ENCODE data around the gene ONECUT3. TPM values are rescaled to one million over a fixed set of nuclear protein-coding genes. Genes with fewer than 3 reads are reported as not detected.
A peak's percentile ranks its signal among the peaks of the same experiment; 100 is the strongest.

Gene ONECUT3
- polyA plus RNA-seq, 1 donor = 1.6 TPM

DNA sequence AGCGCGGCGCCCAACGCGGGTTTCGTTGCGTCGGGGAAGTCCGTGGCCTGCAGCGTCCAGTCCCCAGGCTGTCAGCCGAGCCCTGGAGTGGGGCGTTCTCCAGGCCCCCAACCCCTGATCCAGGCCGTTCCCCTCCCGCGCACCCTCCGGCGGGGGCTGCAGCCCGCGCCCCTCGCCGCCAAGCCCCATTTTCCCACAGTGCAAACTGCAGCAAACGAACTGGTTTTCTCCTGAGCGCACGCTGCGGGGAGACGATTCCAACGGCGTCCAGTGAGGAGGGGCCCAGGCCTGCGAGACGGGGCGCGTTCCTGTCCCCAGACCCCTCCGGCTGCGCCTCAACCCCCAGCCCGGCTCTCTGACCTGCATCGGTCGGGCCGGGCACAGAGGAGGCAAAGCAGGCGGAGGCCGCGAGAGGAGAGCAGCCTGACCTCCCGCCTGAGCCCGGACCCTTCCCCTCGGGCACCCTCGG lies 4.4 kb upstream of the ONECUT3 start:
- peaks cover 20% of the 10 kb centered on the region for H3K9me3 ChIP-seq (ENCODE audit: control insufficient read depth, low read depth, low read length)
- H3K27me3 ChIP-seq (ENCODE audit: control insufficient read depth, insufficient read depth, low read length) = peaks cover 86% of the 10 kb centered on the region
- no peak overlapping the region for H3K27ac ChIP-seq (ENCODE audit: low read length)
- H3K4me3 ChIP-seq (ENCODE audit: low read length) = no peak overlapping the region
- DNase-seq = no peak
- no peaks in the 10 kb centered on the region for H3K4me1 ChIP-seq (ENCODE audit: control insufficient read depth, insufficient read depth, low read length)
- no peaks in the 10 kb centered on the region for H3K36me3 ChIP-seq (ENCODE audit: control insufficient read depth, insufficient read depth, low read length)
- WGBS (ENCODE audit: insufficient coverage, low lambda C conversion rate) = no CpG with 5 or more reads among the region's 45 CpGs

DNA sequence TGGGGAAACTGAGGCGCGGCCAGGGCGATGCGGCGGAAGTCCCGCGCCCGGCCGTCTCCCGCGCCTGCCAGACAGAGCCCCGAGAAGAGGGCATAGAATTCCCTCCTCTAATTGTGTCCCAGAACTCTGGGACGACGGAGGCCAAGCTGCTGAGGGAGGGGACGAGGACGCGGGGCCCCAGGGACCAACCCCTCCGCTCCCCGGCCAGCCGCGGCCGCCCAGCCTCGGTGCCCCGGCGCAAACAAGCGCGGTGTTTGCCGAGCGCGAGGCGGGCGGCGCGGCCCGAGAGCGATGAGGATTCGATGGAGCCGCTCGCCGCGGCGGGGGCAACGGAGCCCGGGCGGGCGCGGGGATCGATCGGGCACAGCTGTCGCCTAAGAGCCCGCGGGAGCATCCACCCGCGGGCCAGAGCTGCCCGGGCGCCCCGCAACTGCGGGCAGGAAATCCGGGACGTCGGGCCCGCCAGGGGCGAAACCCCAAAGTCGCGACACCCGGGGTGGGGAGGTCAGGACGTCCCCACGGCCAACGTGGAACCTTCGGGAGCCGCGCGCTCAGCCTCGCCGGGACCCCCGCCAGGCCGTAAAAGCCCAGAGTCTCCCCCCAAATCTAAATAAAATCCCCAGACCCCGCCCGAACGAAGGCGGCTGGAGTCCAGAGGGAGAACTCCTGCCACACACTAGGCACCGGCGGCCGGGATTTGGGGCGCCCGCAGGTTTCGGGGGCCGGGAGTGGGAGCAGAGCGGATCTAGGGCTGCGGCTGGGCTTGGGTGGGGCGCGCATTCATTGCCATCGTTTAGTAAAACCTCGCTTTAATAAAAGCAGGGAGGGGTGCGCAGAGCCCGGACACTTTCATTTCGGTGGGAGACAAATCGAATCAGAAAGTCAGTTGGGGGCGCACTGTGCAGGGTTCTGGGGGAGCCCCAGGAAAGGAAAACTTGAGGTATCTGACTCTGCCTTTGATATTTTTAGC lies 3.6 kb upstream of the ONECUT3 start:
- peaks cover 20% of the 10 kb centered on the region for H3K9me3 ChIP-seq (ENCODE audit: control insufficient read depth, low read depth, low read length)
- H3K36me3 ChIP-seq (ENCODE audit: control insufficient read depth, insufficient read depth, low read length) = no peaks in the 10 kb centered on the region
- H3K4me1 ChIP-seq (ENCODE audit: control insufficient read depth, insufficient read depth, low read length) = no peaks in the 10 kb centered on the region
- DNase-seq = no peak
- no peak overlapping the region for H3K4me3 ChIP-seq (ENCODE audit: low read length)
- peaks cover 83% of the 10 kb centered on the region for H3K27me3 ChIP-seq (ENCODE audit: control insufficient read depth, insufficient read depth, low read length)
- no peak overlapping the region for H3K27ac ChIP-seq (ENCODE audit: low read length)
- WGBS (ENCODE audit: insufficient coverage, low lambda C conversion rate) = no CpG with 5 or more reads among the region's 99 CpGs

DNA sequence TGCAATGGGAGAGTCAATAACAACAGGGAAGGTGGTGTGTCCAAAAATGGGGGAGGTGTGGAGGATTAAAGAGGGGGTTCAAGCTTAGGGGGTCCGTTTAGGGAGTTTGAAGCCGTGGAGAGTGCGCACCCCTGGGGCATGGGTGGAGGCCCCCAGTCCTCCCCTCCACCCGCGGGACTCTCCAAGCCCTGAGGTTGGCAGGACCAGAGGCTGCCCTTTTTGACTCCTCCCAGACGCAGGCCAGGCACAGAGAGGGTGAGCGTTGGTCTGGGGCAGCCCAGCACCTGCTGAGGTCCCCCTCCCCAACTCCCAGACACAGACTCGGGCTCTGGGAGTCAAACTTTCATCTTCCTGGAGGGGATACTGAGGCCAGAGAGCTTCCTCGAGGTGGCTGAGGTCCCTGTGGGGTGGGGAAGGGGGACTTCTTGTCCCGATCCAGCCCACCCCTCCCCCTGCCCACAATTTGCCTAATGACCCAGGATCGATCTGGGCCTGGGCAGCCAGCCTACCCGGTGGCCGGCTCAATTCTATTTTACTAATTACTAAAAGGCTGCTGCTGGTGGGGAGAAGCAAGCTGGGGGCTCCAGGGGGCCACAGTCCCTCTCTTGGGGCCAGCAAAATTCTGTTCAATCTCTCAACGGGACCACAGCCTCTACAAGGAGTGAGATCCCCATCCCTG lies 2.8 kb upstream of the ONECUT3 start:
- Histone ChIP-seq H3K4me3 (ENCODE audit: low read length) (no peak overlapping the region), H3K27me3 (ENCODE audit: control insufficient read depth, insufficient read depth, low read length) (peaks cover 82% of the 10 kb centered on the region), H3K4me1 (ENCODE audit: control insufficient read depth, insufficient read depth, low read length) (no peaks in the 10 kb centered on the region), H3K27ac (ENCODE audit: low read length) (no peak overlapping the region), H3K9me3 (ENCODE audit: control insufficient read depth, low read depth, low read length) (peaks cover 20% of the 10 kb centered on the region), H3K36me3 (ENCODE audit: control insufficient read depth, insufficient read depth, low read length) (no peaks in the 10 kb centered on the region)
- WGBS (ENCODE audit: insufficient coverage, low lambda C conversion rate) = no CpG with 5 or more reads among the region's 14 CpGs
- DNase-seq = no peak

DNA sequence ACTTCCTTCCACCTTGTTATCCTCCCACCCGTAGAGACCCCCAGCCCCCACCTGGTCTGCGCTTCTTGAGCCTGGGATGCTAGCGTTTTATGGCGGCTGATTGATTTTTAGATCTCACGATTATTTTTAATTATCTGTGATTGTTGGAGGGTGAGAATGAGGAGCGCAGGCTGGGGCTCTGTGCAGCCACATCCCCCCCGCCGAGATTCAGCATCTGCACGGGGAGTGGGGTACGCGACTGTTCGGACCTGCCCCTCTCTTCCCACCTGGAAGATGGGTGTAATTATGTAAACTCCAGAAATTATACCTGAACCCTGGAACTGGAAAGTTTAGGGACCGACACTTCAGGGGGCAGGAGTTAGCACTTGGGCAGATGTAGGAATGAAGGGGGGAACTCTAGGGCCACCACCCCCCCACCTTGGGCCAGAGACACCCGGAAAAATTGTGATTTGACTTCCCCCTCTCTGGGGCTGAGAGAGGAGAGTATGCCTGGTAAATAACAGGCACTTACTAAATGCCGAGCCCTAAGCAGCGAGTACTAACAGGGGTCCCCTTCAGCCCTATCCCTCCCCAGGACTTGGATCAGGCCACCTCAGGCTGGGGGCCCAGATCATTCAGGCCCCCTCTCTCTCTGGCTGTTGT lies 1.8 kb upstream of the ONECUT3 start:
- Histone ChIP-seq H3K9me3 (ENCODE audit: control insufficient read depth, low read depth, low read length) (peaks cover 26% of the 10 kb centered on the region), H3K27me3 (ENCODE audit: control insufficient read depth, insufficient read depth, low read length) (peaks cover 86% of the 10 kb centered on the region), H3K4me3 (ENCODE audit: low read length) (no peak overlapping the region), H3K4me1 (ENCODE audit: control insufficient read depth, insufficient read depth, low read length) (no peaks in the 10 kb centered on the region), H3K36me3 (ENCODE audit: control insufficient read depth, insufficient read depth, low read length) (no peaks in the 10 kb centered on the region), H3K27ac (ENCODE audit: low read length) (no peak overlapping the region)
- WGBS (ENCODE audit: insufficient coverage, low lambda C conversion rate) = 0% methylated on average over 1 of the region's 16 CpGs
- no peak for DNase-seq

DNA sequence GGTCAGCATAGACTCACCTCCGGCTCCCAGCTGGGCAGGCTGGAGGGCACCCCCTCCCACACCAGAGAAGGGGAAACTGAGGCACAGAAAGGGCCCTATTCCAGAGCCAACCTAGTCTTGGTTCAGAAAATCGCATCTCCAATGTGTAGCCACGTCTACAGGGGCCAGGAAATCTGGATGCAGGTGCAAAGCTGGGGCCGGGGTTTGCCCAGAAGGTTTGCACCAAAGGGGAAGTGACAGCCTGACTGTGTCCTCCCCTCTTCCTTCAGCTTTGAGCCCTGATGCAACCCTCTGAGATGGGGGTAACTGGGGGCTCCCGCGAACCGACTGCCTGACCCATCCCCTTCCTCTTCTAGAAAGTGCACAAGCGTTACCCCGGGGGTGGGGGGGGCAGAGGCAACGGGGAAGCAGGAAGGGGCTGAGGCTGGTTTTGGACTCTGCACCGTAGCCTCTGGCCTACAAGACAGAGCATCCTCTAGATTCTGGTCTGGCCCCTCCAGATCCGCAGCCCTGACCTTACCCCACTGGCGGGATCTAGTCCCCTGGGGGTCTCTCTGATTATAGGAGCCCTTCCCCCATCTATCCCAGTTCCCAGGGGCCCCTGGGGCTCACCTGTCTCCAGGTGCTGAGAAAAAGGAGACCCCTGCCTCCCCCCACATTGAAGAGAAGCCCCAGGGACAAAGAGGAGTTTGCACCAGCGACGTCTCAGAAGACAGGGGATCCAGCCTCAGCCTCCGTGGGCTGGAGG lies 1.1 kb upstream of the ONECUT3 start:
- Histone ChIP-seq H3K27ac (ENCODE audit: low read length) (no peak overlapping the region), H3K4me1 (ENCODE audit: control insufficient read depth, insufficient read depth, low read length) (no peaks in the 10 kb centered on the region), H3K4me3 (ENCODE audit: low read length) (no peak overlapping the region), H3K36me3 (ENCODE audit: control insufficient read depth, insufficient read depth, low read length) (no peaks in the 10 kb centered on the region), H3K9me3 (ENCODE audit: control insufficient read depth, low read depth, low read length) (peaks cover 24% of the 10 kb centered on the region), H3K27me3 (ENCODE audit: control insufficient read depth, insufficient read depth, low read length) (peaks cover 86% of the 10 kb centered on the region)
- no CpG with 5 or more reads among the region's 16 CpGs for WGBS (ENCODE audit: insufficient coverage, low lambda C conversion rate)
- no peak for DNase-seq

DNA sequence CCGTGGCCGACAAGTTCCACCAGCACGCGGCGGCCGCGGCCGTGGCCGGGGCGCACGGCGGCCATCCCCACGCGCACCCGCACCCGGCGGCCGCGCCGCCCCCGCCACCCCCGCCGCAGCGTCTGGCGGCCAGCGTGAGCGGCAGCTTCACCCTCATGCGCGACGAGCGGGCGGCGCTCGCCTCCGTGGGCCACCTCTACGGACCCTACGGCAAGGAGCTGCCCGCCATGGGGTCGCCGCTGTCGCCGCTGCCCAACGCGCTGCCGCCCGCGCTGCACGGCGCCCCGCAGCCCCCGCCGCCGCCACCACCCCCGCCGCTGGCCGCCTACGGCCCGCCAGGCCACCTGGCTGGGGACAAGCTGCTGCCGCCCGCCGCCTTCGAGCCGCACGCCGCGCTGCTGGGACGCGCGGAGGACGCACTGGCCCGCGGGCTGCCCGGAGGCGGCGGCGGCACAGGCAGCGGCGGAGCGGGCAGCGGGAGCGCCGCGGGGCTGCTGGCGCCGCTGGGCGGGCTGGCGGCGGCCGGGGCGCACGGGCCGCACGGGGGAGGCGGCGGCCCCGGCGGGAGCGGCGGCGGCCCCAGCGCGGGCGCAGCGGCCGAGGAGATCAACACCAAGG lies 821 bp downstream of the ONECUT3 start:
- no CpG with 5 or more reads among the region's 105 CpGs for WGBS (ENCODE audit: insufficient coverage, low lambda C conversion rate)
- Histone ChIP-seq H3K27me3 (ENCODE audit: control insufficient read depth, insufficient read depth, low read length) (peaks cover 85% of the 10 kb centered on the region), H3K36me3 (ENCODE audit: control insufficient read depth, insufficient read depth, low read length) (no peaks in the 10 kb centered on the region), H3K4me1 (ENCODE audit: control insufficient read depth, insufficient read depth, low read length) (no peaks in the 10 kb centered on the region), H3K9me3 (ENCODE audit: control insufficient read depth, low read depth, low read length) (peaks cover 12% of the 10 kb centered on the region), H3K27ac (ENCODE audit: low read length) (no peak overlapping the region), H3K4me3 (ENCODE audit: low read length) (no peak overlapping the region)
- no peak for DNase-seq

DNA sequence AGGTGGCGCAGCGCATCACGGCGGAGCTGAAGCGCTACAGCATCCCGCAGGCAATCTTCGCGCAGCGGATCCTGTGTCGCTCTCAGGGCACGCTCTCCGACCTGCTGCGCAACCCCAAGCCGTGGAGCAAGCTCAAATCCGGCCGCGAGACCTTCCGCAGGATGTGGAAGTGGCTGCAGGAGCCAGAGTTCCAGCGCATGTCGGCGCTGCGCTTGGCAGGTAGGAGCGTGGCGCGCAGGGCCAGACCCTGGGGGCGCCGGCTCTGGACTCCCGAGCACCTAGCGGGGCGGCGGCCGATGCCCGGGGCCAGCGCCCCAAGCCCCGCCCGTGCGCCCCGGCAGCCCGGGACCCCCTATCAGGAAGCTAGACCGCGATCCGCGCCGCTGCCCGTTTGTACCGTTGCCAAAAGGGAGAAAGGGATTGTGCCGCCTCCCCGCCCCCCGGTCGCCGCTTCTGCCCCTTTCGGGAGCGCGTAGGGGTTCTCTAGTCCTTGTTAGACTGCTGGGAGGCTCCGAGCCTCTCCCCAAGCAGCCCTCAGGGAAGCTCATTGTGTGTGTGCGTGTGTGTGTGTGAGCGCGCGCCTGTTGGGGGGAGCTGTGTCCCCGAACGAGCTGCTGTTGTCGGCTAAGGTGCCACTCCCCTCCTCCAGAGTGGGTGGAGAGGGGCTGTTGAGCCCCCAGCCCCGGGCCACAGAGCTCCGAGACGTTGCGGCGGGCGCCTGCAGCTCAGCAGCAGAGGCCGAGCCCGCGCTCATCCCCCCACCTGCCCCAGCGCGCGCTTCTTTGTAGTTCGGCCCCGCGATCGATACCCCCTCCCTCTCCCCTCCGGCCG lies 1.5 kb downstream of the ONECUT3 start:
- no peak overlapping the region for H3K4me3 ChIP-seq (ENCODE audit: low read length)
- H3K27me3 ChIP-seq (ENCODE audit: control insufficient read depth, insufficient read depth, low read length) = peaks cover 85% of the 10 kb centered on the region
- no CpG with 5 or more reads among the region's 80 CpGs for WGBS (ENCODE audit: insufficient coverage, low lambda C conversion rate)
- no peaks in the 10 kb centered on the region for H3K36me3 ChIP-seq (ENCODE audit: control insufficient read depth, insufficient read depth, low read length)
- H3K27ac ChIP-seq (ENCODE audit: low read length) = no peak overlapping the region
- peak in 1 of 2 donors; percentile 11 for DNase-seq
- H3K4me1 ChIP-seq (ENCODE audit: control insufficient read depth, insufficient read depth, low read length) = no peaks in the 10 kb centered on the region
- H3K9me3 ChIP-seq (ENCODE audit: control insufficient read depth, low read depth, low read length) = peaks cover 8% of the 10 kb centered on the region

DNA sequence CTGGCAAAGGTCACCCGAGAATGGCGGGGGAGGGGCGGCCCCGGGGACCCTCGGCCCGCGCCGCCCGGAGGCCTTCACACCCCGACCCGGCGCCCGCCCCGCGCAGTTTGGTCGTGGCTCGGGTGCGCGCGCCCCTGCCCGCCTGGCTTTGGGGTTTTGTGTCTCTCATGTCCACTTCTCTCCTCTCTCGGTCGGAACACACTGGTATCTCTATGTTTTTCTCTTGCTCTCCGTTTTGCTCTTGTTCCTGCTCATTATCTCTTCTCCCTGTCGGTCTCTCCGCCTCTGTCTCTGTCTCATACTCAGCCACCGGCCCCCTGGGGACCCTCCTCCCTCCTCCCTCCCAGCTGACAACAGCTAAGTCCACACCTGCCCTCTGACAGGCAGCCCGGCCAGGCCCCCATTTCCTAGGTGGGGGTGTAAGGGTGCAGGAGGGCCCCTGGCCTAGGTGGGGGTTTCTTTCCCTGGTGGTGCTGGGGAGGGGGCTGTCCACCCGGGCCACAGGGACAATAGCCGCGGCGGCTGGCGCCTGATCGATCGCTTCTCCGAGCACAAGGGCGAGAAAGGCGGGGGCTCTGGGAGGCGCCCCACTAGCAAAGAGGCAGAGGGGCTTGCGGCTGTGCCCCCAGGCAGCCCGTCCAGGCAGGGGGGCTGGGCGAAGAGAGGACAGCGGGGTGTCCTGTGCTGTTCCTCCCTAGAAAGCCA lies 2.3 kb downstream of the ONECUT3 start:
- no peak for DNase-seq
- no CpG with 5 or more reads among the region's 43 CpGs for WGBS (ENCODE audit: insufficient coverage, low lambda C conversion rate)
- Histone ChIP-seq H3K4me1 (ENCODE audit: control insufficient read depth, insufficient read depth, low read length) (no peaks in the 10 kb centered on the region), H3K4me3 (ENCODE audit: low read length) (no peak overlapping the region), H3K27ac (ENCODE audit: low read length) (no peak overlapping the region), H3K36me3 (ENCODE audit: control insufficient read depth, insufficient read depth, low read length) (no peaks in the 10 kb centered on the region), H3K27me3 (ENCODE audit: control insufficient read depth, insufficient read depth, low read length) (peaks cover 85% of the 10 kb centered on the region), H3K9me3 (ENCODE audit: control insufficient read depth, low read depth, low read length) (peaks cover 6% of the 10 kb centered on the region)

DNA sequence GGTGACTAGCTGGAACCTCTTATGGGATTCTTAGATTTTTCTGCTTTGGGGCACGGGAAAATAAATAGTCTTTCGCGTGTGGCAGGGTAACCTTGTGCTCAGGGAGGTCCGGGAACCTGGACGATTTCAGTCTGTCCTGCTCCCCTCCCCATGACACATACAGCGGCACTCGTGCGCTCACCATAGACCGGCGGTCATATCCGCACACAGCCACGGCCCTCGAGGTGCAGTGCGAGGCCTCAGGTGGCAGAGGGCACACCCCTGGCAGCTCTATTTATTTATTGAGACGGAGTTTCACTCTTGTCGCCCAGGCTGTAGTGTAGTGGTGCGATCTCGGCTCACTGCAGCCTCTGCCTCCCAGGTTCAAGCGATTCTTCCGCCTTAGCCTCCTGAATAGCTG lies 3.0 kb downstream of the ONECUT3 start:
- no CpG with 5 or more reads among the region's 20 CpGs for WGBS (ENCODE audit: insufficient coverage, low lambda C conversion rate)
- Histone ChIP-seq H3K9me3 (ENCODE audit: control insufficient read depth, low read depth, low read length) (peaks cover 6% of the 10 kb centered on the region), H3K4me3 (ENCODE audit: low read length) (no peak overlapping the region), H3K36me3 (ENCODE audit: control insufficient read depth, insufficient read depth, low read length) (no peaks in the 10 kb centered on the region), H3K4me1 (ENCODE audit: control insufficient read depth, insufficient read depth, low read length) (no peaks in the 10 kb centered on the region), H3K27ac (ENCODE audit: low read length) (no peak overlapping the region), H3K27me3 (ENCODE audit: control insufficient read depth, insufficient read depth, low read length) (peaks cover 84% of the 10 kb centered on the region)
- DNase-seq = no peak

Measured in large intestine (tissue), 3 donors.